WTC11 (cell line): ENCODE results near the gene SHROOM1. TPM values are rescaled to one million over a fixed set of nuclear protein-coding genes. Genes with fewer than 3 reads are reported as not detected.

Source experiments
- AR ChIP-seq: fragments of 250-450 bp; sonication (Bioruptor Pico); IDR thresholded peaks from 2 replicates; pipeline ENCODE4 v1.9.0; 2021; ENCODE audit warnings: mild to moderate bottlenecking
- CBFB ChIP-seq: sonication (generic); formaldehyde crosslinking; IDR thresholded peaks from 2 replicates; pipeline ENCODE4 v1.8.1; 2022; ENCODE audit warnings: mild to moderate bottlenecking, low read depth, missing genetic modification reagents
- CDX4 ChIP-seq: fragments of 250-450 bp; sonication (Bioruptor Pico); IDR thresholded peaks from 2 replicates; pipeline ENCODE4 v1.9.0; 2021; ENCODE audit warnings: moderate library complexity, mild to moderate bottlenecking, inconsistent platforms, borderline replicate concordance
- CREM ChIP-seq: sonication (generic); formaldehyde crosslinking; IDR thresholded peaks from 2 replicates; pipeline ENCODE4 v1.8.1; 2022; ENCODE audit warnings: mild to moderate bottlenecking, missing genetic modification reagents, moderate library complexity
- ESRRA ChIP-seq: sonication (generic); formaldehyde crosslinking; IDR thresholded peaks from 2 replicates; pipeline ENCODE4 v1.8.1; 2022; ENCODE audit warnings: mild to moderate bottlenecking, missing genetic modification reagents, borderline replicate concordance
- IRF2 ChIP-seq: sonication (generic); formaldehyde crosslinking; IDR thresholded peaks from 2 replicates; pipeline ENCODE4 v1.8.0; 2022; ENCODE audit warnings: low read depth, missing genetic modification reagents, borderline replicate concordance
- JUN ChIP-seq: sonication (generic); formaldehyde crosslinking; IDR thresholded peaks from 2 replicates; pipeline ENCODE4 v1.8.0; 2023; ENCODE audit warnings: mild to moderate bottlenecking, missing genetic modification reagents
- MYBL2 ChIP-seq: sonication (generic); formaldehyde crosslinking; IDR thresholded peaks from 2 replicates; pipeline ENCODE4 v1.8.1; 2023; ENCODE audit warnings: mild to moderate bottlenecking, moderate library complexity, missing genetic modification reagents
- NFATC4 ChIP-seq: fragments of 250-450 bp; sonication (Bioruptor Pico); IDR thresholded peaks from 2 replicates; pipeline ENCODE4 v1.9.0; 2021; ENCODE audit warnings: mild to moderate bottlenecking
- RELA ChIP-seq: sonication (generic); formaldehyde crosslinking; IDR thresholded peaks from 2 replicates; pipeline ENCODE4 v1.8.1; 2022; ENCODE audit warnings: missing genetic modification reagents, mild to moderate bottlenecking, borderline replicate concordance
- RORB ChIP-seq: fragments of 250-450 bp; sonication (Bioruptor Pico); IDR thresholded peaks from 2 replicates; pipeline ENCODE4 v1.9.0; 2021; ENCODE audit warnings: mild to moderate bottlenecking
- SMAD4 ChIP-seq: sonication (generic); formaldehyde crosslinking; IDR thresholded peaks from 2 replicates; pipeline ENCODE4 v1.8.0; 2022; ENCODE audit warnings: mild to moderate bottlenecking, missing genetic modification reagents
- SOX15 ChIP-seq: fragments of 250-450 bp; sonication (Bioruptor Pico); IDR thresholded peaks from 2 replicates; pipeline ENCODE4 v1.9.0; 2021; ENCODE audit warnings: mild to moderate bottlenecking
- TEAD1 ChIP-seq: sonication (generic); formaldehyde crosslinking; IDR thresholded peaks from 2 replicates; pipeline ENCODE4 v1.8.0; 2022; ENCODE audit warnings: mild to moderate bottlenecking, missing genetic modification reagents
- ZNF423 ChIP-seq: fragments of 250-450 bp; sonication (Bioruptor Pico); IDR thresholded peaks from 2 replicates; pipeline ENCODE4 v2.1.2; 2022; ENCODE audit warnings: mild to moderate bottlenecking, moderate library complexity
- ZNF671 ChIP-seq: fragments of 250-450 bp; sonication (Bioruptor Pico); IDR thresholded peaks from 2 replicates; pipeline ENCODE4 v1.8.0; 2021; ENCODE audit warnings: mild to moderate bottlenecking
- total RNA-seq: library from RNA; stranded (reverse); gene quantifications from 3 replicates; pipeline ENCODE4 v1.2.3, GENCODE V29; 2021
- TF ChIP-seq, protein P1 (sequence below): sonication (generic); formaldehyde crosslinking; IDR thresholded peaks from 2 replicates; pipeline ENCODE4 v1.8.0; 2023; ENCODE audit warnings: missing genetic modification reagents, mild to moderate bottlenecking, borderline replicate concordance
- TF ChIP-seq, protein P2 (sequence below): sonication (generic); formaldehyde crosslinking; IDR thresholded peaks from 2 replicates; pipeline ENCODE4 v1.8.1; 2022; ENCODE audit warnings: mild to moderate bottlenecking, moderate library complexity, missing genetic modification reagents
- TF ChIP-seq, protein P3 (sequence below): sonication (generic); formaldehyde crosslinking; IDR thresholded peaks from 2 replicates; pipeline ENCODE4 v1.8.1; 2023; ENCODE audit warnings: mild to moderate bottlenecking, moderate library complexity, missing genetic modification reagents
- TF ChIP-seq, protein P4 (sequence below): sonication (generic); formaldehyde crosslinking; IDR thresholded peaks from 2 replicates; pipeline ENCODE4 v1.8.0; 2022; ENCODE audit warnings: mild to moderate bottlenecking, missing genetic modification reagents
- TF ChIP-seq, protein P5 (sequence below): sonication (generic); formaldehyde crosslinking; IDR thresholded peaks from 2 replicates; pipeline ENCODE4 v1.8.1; 2022; ENCODE audit warnings: low read depth, missing genetic modification reagents, borderline replicate concordance
- TF ChIP-seq, protein P6 (sequence below): sonication (generic); formaldehyde crosslinking; IDR thresholded peaks from 2 replicates; pipeline ENCODE4 v1.8.1; 2023; ENCODE audit warnings: mild to moderate bottlenecking, missing genetic modification reagents, moderate library complexity
- TF ChIP-seq, protein P7 (sequence below): fragments of 250-450 bp; sonication (Bioruptor Pico); IDR thresholded peaks from 2 replicates; pipeline ENCODE4 v2.1.2; 2022; ENCODE audit warnings: mild to moderate bottlenecking, moderate library complexity

Gene SHROOM1
- total RNA-seq, 1 experiment from 2014 or later: 8.1 TPM

DNA sequence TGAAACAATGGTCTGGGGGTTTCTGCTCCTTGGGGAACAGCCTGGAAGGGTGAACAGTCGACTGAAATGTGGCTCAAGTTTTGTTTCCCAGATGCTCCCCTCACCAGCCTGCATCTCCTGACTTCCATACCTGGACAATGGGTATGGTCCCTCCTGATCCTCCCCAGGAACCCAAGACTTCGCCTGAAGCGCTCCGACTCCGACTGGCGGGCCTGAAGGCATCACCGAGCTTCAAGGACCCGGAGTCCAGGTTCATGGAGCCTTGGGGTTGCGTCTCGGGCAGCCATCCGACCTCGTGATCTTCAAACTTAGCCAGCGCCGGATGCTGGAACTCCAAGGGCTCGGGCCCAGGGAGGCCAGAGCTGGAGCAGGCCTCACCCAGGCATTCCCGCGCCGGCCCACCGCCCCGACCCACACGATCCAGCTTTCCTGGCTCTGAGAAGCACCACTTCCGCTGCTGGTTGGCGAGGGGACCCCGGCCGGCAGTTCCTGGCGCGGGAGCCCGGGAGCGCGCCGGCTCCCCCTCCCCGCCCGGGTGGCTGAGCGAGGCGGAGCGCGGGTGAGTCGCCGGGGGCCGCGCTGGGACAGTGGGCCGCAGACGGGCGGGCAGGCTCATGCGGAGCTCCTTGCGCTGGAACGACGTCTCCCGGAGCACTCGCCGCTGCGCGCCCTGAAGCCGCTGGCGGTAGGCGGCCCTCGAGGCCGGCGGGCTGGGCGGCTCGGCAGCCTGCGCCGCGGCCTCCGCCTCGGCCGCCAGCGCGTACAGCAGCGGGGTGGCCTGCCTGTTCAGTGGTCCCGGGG, 5.2 kb downstream of the SHROOM1 start (continued):
- TF ChIP-seq, protein P1, sequence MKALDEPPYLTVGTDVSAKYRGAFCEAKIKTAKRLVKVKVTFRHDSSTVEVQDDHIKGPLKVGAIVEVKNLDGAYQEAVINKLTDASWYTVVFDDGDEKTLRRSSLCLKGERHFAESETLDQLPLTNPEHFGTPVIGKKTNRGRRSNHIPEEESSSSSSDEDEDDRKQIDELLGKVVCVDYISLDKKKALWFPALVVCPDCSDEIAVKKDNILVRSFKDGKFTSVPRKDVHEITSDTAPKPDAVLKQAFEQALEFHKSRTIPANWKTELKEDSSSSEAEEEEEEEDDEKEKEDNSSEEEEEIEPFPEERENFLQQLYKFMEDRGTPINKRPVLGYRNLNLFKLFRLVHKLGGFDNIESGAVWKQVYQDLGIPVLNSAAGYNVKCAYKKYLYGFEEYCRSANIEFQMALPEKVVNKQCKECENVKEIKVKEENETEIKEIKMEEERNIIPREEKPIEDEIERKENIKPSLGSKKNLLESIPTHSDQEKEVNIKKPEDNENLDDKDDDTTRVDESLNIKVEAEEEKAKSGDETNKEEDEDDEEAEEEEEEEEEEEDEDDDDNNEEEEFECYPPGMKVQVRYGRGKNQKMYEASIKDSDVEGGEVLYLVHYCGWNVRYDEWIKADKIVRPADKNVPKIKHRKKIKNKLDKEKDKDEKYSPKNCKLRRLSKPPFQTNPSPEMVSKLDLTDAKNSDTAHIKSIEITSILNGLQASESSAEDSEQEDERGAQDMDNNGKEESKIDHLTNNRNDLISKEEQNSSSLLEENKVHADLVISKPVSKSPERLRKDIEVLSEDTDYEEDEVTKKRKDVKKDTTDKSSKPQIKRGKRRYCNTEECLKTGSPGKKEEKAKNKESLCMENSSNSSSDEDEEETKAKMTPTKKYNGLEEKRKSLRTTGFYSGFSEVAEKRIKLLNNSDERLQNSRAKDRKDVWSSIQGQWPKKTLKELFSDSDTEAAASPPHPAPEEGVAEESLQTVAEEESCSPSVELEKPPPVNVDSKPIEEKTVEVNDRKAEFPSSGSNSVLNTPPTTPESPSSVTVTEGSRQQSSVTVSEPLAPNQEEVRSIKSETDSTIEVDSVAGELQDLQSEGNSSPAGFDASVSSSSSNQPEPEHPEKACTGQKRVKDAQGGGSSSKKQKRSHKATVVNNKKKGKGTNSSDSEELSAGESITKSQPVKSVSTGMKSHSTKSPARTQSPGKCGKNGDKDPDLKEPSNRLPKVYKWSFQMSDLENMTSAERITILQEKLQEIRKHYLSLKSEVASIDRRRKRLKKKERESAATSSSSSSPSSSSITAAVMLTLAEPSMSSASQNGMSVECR: peak; percentile 43; the same call in 1 of the 2 replicates
- TF ChIP-seq, protein P2, sequence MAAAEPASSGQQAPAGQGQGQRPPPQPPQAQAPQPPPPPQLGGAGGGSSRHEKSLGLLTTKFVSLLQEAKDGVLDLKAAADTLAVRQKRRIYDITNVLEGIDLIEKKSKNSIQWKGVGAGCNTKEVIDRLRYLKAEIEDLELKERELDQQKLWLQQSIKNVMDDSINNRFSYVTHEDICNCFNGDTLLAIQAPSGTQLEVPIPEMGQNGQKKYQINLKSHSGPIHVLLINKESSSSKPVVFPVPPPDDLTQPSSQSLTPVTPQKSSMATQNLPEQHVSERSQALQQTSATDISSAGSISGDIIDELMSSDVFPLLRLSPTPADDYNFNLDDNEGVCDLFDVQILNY (CRISPR knock-in tag): peak; percentile 82
- TF ChIP-seq RORB (CRISPR knock-in tag) (no peak), ZNF671 (no peak), MYBL2 (CRISPR knock-in tag) (0 out of 2 replicates have a peak, but pooled peaks have one; percentile 56), ZNF423 (CRISPR knock-in tag) (no peak), ESRRA (CRISPR knock-in tag) (no peak), AR (CRISPR knock-in tag) (no peak; the same call in 1 of the 2 replicates), SOX15 (CRISPR knock-in tag) (no peak), CBFB (CRISPR knock-in tag) (no peak), RELA (CRISPR knock-in tag) (peak; percentile 59; the same call in 1 of the 2 replicates), SMAD4 (CRISPR knock-in tag) (no peak), JUN (CRISPR knock-in tag) (no peak), CREM (0 out of 2 replicates have a peak, but pooled peaks have one; percentile 60), IRF2 (CRISPR knock-in tag) (no peak), TEAD1 (CRISPR knock-in tag) (no peak), CDX4 (CRISPR knock-in tag) (no peak), NFATC4 (CRISPR knock-in tag) (no peak)
- TF ChIP-seq, protein P3, sequence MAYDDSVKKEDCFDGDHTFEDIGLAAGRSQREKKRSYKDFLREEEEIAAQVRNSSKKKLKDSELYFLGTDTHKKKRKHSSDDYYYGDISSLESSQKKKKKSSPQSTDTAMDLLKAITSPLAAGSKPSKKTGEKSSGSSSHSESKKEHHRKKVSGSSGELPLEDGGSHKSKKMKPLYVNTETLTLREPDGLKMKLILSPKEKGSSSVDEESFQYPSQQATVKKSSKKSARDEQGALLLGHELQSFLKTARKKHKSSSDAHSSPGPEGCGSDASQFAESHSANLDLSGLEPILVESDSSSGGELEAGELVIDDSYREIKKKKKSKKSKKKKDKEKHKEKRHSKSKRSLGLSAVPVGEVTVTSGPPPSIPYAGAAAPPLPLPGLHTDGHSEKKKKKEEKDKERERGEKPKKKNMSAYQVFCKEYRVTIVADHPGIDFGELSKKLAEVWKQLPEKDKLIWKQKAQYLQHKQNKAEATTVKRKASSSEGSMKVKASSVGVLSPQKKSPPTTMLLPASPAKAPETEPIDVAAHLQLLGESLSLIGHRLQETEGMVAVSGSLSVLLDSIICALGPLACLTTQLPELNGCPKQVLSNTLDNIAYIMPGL (CRISPR knock-in tag): peak; percentile 78; the same call in 1 of the 2 replicates
- TF ChIP-seq, protein P4, sequence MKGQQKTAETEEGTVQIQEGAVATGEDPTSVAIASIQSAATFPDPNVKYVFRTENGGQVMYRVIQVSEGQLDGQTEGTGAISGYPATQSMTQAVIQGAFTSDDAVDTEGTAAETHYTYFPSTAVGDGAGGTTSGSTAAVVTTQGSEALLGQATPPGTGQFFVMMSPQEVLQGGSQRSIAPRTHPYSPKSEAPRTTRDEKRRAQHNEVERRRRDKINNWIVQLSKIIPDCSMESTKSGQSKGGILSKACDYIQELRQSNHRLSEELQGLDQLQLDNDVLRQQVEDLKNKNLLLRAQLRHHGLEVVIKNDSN (CRISPR knock-in tag): no peak; the same call in 1 of the 2 replicates
- TF ChIP-seq, protein P5, sequence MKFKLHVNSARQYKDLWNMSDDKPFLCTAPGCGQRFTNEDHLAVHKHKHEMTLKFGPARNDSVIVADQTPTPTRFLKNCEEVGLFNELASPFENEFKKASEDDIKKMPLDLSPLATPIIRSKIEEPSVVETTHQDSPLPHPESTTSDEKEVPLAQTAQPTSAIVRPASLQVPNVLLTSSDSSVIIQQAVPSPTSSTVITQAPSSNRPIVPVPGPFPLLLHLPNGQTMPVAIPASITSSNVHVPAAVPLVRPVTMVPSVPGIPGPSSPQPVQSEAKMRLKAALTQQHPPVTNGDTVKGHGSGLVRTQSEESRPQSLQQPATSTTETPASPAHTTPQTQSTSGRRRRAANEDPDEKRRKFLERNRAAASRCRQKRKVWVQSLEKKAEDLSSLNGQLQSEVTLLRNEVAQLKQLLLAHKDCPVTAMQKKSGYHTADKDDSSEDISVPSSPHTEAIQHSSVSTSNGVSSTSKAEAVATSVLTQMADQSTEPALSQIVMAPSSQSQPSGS (CRISPR knock-in tag): no peak
- TF ChIP-seq, protein P6, sequence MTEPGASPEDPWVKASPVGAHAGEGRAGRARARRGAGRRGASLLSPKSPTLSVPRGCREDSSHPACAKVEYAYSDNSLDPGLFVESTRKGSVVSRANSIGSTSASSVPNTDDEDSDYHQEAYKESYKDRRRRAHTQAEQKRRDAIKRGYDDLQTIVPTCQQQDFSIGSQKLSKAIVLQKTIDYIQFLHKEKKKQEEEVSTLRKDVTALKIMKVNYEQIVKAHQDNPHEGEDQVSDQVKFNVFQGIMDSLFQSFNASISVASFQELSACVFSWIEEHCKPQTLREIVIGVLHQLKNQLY (CRISPR knock-in tag): no peak
- TF ChIP-seq, protein P7, sequence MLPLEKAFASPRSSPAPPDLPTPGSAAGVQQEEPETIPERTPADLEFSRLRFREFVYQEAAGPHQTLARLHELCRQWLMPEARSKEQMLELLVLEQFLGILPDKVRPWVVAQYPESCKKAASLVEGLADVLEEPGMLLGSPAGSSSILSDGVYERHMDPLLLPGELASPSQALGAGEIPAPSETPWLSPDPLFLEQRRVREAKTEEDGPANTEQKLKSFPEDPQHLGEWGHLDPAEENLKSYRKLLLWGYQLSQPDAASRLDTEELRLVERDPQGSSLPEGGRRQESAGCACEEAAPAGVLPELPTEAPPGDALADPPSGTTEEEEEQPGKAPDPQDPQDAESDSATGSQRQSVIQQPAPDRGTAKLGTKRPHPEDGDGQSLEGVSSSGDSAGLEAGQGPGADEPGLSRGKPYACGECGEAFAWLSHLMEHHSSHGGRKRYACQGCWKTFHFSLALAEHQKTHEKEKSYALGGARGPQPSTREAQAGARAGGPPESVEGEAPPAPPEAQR (CRISPR knock-in tag): no peak
